ENCODE data around the gene DENND6A. TPM values are rescaled to one million over a fixed set of nuclear protein-coding genes. Genes with fewer than 3 reads are reported as not detected.
A peak's percentile ranks its signal among the peaks of the same experiment; 100 is the strongest.
"Not testable (repeated sequence)": the region's sequence is repeated elsewhere in the genome, so short reads cannot be mapped to it uniquely, and the experiment has no call there.

Gene DENND6A
- total and polyA plus RNA-seq, 2 of the 13 experiments (the other 11 are each of a cell fraction or from before 2014, with no cell fraction given): 9.4 to 11.1 TPM

GRCh38 chr3:57634259-57634658, 58.6 kb downstream of the DENND6A start:
- in situ Hi-C loops (cut with HindIII; ENCODE audit: extremely low pct_ligation_motif_present, low pct_unique_long_range_greater_than_20kb); H3K9ac ChIP-seq (ENCODE audit: insufficient read depth, low read depth, low read length); H3K27me3 ChIP-seq (ENCODE audit: control insufficient read depth in 1 of 2, insufficient read depth in 2 of 2, low read length in 2 of 2); CTCF ChIA-PET (ENCODE audit: low intra/inter-chr PET ratio, low total read pairs); H3K9me3 ChIP-seq (ENCODE audit: low read length); H2AFZ ChIP-seq (ENCODE audit: low read length); H3K79me2 ChIP-seq (ENCODE audit: insufficient read depth, low read length); POLR2A ChIA-PET; ATAC-seq; FAIRE-seq; H4K20me1 ChIP-seq (ENCODE audit: insufficient read depth, low read length); H3K4me1 ChIP-seq (ENCODE audit: insufficient read depth, low read length); H3K4me3 ChIP-seq (replicated peaks in 1 of 3; ENCODE audit: insufficient read depth in 1 of 3, low read depth in 2 of 3, low read length in 3 of 3); BruUV-seq (replicated peaks); H3K27ac ChIP-seq (ENCODE audit: extremely low read length, insufficient read depth, low read length); intact Hi-C loops (cut with micrococcal nuclease; ENCODE audit: unreplicated experiment); H3K4me2 ChIP-seq (ENCODE audit: low read depth, low read length); DNase-seq (ENCODE audit: low spot score): not testable (repeated sequence)
- 0 out of 2 replicates have a peak, but pooled peaks have one; percentile 64 for TF ChIP-seq CEBPB (IDR thresholded peaks at IDR 0.05; ENCODE audit: borderline replicate concordance, low read depth, low read length)
- H3K36me3 ChIP-seq (replicated peaks in 1 of 2; ENCODE audit: control insufficient read depth in 1 of 2, insufficient read depth in 2 of 2, low read length in 2 of 2): peaks cover 4 to 36% of the 10 kb centered on the region in 2 experiments; a peak in 4 of 5 replicates
- WGBS (ENCODE audit: low lambda C conversion rate): over 99% methylated on average over 3 of the region's 3 CpGs

GRCh38 chr3:57627976-57628375, 64.9 kb downstream of the DENND6A start:
- no peak overlapping the region for H3K4me3 ChIP-seq (replicated peaks in 1 of 3; ENCODE audit: insufficient read depth in 1 of 3, low read depth in 2 of 3, low read length in 3 of 3)
- 89% methylated on average over 6 of the region's 6 CpGs for WGBS (ENCODE audit: low lambda C conversion rate)
- no peak overlapping the region for H2AFZ ChIP-seq (ENCODE audit: low read length)
- TF ChIP-seq ZNF800 (CRISPR knock-in tag; IDR thresholded peaks at IDR 0.05): no peak
- TF ChIP-seq FOXA3 (CRISPR knock-in tag; IDR thresholded peaks at IDR 0.05): no peak
- TF ChIP-seq RBAK (CRISPR knock-in tag; IDR thresholded peaks at IDR 0.05): no peak
- no peak for TF ChIP-seq ZNF790 (CRISPR knock-in tag; IDR thresholded peaks at IDR 0.05; ENCODE audit: borderline replicate concordance)
- TF ChIP-seq AKAP8 (CRISPR knock-in tag; IDR thresholded peaks at IDR 0.05): no peak
- TF ChIP-seq MTERF4 (CRISPR knock-in tag; IDR thresholded peaks at IDR 0.05): no peak
- TF ChIP-seq NCOA5 (CRISPR knock-in tag; IDR thresholded peaks at IDR 0.05): no peak
- no peaks in the 10 kb centered on the region for H3K79me2 ChIP-seq (ENCODE audit: insufficient read depth, low read length)
- no TSS peak for BruUV-seq (replicated peaks)
- ChIA-PET CTCF (ENCODE audit: low intra/inter-chr PET ratio, low total read pairs) (no interaction called here), POLR2A (no interaction called here)
- no peaks in the 10 kb centered on the region for H3K9me3 ChIP-seq (ENCODE audit: low read length)
- no peak overlapping the region for H3K4me2 ChIP-seq (ENCODE audit: low read depth, low read length)
- FAIRE-seq: no peak
- H3K27me3 ChIP-seq (ENCODE audit: control insufficient read depth in 1 of 2, insufficient read depth in 2 of 2, low read length in 2 of 2): no peaks in the 10 kb centered on the region
- no peak for ATAC-seq
- in situ Hi-C loops (cut with HindIII; ENCODE audit: extremely low pct_ligation_motif_present, low pct_unique_long_range_greater_than_20kb) (no loop called here), intact Hi-C loops (cut with micrococcal nuclease; ENCODE audit: unreplicated experiment) (no loop called here)
- no peaks in the 10 kb centered on the region; the same call in 1 of the 2 replicates for H3K4me1 ChIP-seq (ENCODE audit: insufficient read depth, low read length)
- no peak for DNase-seq (ENCODE audit: low spot score)
- H3K27ac ChIP-seq (ENCODE audit: extremely low read length, insufficient read depth, low read length): no peak overlapping the region
- no peaks in the 10 kb centered on the region for H4K20me1 ChIP-seq (ENCODE audit: insufficient read depth, low read length)
- peaks cover 5 to 39% of the 10 kb centered on the region in 2 experiments for H3K36me3 ChIP-seq (replicated peaks in 1 of 2; ENCODE audit: control insufficient read depth in 1 of 2, insufficient read depth in 2 of 2, low read length in 2 of 2)
- H3K9ac ChIP-seq (ENCODE audit: insufficient read depth, low read depth, low read length): no peak overlapping the region
